GM11168 (cell line): ENCODE results near the gene IRAK1.

Experiments
- in situ Hi-C: fragments of 300-500 bp; cut with MboI; formaldehyde crosslinking; loops from one replicate; pipeline ENCODE4 v1.12.0; 2022; ENCODE audit warnings: low sequenced_read_pairs; ENCODE audit not compliant: unreplicated experiment

IRAK1 gene

DNA sequence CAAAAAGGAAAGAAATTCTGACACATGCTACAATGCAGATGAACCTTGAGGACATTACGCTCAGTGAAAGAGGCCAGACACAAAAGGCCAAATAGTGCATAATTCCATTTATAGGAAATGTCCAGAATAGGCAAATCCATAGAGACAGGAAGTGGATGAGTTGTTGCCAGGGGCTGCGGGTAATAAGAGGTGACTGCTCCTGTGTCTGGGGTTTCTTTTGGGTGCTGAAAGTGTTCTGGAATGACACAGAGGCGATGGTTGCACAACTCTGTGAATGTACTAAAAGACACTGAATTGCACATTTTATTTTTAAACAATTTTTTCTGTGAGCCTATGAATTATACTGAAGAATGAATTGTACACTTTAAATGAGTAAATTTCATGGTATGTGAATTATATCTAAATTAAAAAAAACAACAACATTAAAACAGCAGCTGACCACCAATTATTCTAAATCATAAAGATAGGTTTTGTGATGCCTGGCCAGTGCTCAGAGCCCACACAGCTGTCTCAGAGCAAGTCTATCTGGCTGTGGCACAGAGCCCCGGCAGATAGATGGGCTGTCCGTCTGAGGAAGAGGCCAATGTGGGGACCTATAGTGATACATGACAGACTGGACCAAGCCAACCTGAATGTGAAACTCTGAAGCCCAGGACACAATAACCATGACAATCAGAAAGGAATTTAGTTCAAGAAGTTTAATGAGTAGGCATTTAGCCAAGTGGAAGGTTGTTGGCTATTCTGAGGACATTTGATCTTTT lies 23.5 kb upstream of the IRAK1 start:
- in situ Hi-C loops: no loop called here

DNA sequence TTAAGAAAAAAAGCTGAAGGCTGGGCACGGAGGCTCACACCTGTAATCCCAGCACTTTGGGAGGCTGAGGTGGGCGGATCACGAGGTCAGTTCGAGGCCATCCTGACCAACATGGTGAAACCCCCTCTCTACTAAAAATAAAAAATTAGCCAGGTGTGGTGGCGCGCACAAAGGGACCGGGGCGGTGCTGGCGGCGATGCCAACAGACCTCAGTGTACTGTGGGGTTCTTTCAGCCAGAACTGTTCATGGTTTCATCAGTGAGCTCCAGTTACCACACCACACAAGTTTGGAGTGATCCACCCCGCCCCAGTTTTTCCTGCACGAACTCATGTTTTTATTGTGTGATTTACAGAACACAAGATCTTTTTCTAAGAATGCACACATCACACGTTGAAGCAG lies 21.2 kb upstream of the IRAK1 start:
- in situ Hi-C loops: no loop called here

DNA sequence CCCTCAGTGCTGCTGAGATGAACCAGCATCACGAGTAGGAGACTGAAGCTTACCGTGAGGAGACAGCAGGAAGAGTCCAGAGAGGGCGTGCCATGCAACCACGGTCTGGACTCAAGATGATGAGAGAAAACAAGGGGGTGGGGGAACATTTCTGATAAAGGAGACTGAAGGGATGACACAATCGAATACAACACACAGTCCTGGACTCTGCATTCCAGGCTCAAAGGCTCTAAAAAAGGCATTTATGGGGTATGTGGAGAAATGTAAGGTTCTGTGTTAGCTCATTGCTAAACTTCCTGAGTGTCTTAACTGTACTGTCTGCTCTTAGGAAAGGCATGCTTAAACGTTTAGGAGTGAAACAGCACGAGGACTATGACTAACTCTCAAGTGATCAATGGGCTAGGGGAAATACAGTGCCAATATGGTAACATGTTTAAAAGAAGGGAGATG lies 20.6 kb upstream of the IRAK1 start:
- in situ Hi-C loops: no loop called here

DNA sequence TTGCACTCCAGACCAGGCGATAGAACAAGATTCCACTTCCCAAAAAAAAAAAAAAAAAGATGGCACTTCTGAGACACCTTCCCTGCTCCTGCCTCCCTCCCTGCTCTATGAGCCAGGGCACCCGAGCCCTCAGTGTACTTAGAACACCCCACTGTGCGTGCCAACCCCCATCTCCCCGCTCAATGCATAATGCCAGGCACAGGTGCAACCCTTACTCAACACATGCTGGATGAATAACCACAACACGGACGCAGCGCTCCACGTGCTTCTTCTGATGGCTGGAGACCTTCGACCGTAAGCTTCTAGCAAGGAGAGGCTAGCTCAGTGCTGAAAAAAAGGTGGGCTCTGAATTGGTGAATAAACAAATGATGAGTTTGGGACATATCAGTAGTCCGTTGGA lies 19.9 kb upstream of the IRAK1 start:
- in situ Hi-C loops: loop anchor here (10.0 kb wide), 1 partner anchor 45 kb away; no protein-coding TSS in a partner anchor

DNA sequence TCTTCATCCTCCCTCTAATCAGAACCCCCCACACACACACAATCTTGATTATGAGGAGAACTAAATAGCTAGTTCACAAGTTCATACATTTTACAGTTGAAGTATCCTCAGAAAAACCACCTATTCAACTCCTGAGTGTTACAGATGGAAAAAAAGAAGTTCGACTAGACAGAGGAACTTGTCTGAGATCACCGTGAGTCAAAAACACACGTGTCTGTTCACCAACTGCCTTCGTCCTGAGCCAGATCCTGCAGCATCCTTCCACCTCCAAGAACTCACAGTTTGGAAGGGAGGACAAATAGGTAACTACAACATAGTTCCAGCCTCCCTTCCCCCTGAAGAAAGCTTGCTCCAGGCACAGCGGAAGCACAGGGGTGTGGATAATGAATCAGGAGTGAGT lies 19.0 kb upstream of the IRAK1 start:
- in situ Hi-C loops: loop anchor here (10.0 kb wide), 1 partner anchor 46 kb away; no protein-coding TSS in a partner anchor

DNA sequence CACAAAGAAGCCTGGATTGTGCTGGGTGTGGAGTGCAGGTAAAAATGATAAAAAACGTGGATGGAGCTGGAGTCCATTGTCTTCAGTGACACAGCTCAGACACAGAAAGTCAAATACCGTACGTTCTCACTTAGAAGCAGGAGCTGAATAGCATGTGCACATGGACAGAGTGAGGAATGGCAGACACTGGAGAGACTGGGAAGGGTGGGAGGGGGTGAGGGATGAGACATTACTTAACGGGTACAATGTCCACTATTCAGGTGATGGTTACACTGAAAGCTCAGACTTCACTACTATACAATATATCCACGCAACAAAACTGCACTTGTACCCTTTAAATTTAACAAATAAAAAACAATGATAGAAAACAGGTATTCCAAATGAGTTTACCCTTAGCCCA lies 18.1 kb upstream of the IRAK1 start:
- in situ Hi-C loops: loop anchor here (10.0 kb wide), 1 partner anchor 47 kb away; no protein-coding TSS in a partner anchor

DNA sequence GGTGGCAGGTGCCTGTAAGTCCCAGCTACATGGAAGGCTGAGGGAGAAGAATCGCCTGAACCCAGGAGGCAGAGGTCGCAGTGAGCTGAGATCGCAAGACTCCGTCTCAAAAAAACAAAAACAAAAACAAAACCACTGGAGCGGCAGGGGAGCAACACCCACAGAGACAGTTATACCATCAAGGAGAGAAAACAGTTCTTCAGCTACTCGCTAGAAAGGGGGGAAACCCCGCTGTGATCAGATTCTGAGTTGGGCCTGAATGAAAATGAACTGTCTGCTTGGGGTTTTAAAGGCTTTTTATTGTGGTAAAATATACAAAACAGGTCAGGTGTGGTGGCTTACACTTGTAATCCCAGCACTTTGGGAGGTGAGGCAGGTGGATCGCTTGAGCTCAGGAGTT lies 16.8 kb upstream of the IRAK1 start:
- in situ Hi-C loops: loop anchor here (10.0 kb wide), 1 partner anchor 48 kb away; no protein-coding TSS in a partner anchor

DNA sequence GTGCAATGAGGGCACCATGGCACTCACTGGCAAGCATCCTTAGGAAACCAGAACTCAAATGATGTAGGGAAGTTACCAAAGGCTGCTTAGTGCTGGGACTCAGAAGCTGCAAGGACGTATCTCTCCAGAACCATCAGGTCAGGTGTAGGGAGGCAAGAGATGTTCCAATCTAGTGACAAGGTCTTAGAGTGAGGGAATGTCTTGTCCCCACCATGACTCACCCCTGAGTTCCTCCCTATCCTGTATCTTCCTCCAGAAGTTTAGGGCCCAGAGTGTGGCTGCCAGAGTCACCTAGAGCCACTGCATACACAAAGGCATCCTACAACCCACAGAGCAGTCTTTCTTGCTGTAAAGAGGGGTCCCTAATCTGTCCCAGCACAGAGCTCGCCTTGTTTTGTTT lies 14.1 kb upstream of the IRAK1 start:
- in situ Hi-C loops: loop anchor here (10.0 kb wide), 1 partner anchor 51 kb away; no protein-coding TSS in a partner anchor

DNA sequence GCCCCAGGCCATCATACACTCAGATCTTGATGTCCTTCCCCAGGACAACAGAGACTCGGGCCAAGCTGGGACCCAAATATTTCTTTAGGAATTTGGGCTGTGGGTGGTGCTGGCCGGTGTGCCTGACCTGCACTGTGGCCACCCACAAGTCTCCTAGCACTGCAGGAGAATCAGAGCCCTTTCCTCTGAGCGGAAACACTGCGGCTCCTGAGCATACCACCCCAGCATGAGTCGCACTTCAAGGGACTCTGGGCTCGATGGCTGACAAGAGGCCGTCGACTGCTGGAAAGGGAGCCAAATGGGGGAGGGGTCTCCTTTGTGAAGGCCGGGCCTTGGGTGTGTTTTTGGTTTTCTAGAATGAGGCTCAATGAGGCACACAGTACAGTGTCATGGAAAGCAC lies 13.0 kb upstream of the IRAK1 start:
- in situ Hi-C loops: loop anchor here (10.0 kb wide), 1 partner anchor 52 kb away; no protein-coding TSS in a partner anchor

DNA sequence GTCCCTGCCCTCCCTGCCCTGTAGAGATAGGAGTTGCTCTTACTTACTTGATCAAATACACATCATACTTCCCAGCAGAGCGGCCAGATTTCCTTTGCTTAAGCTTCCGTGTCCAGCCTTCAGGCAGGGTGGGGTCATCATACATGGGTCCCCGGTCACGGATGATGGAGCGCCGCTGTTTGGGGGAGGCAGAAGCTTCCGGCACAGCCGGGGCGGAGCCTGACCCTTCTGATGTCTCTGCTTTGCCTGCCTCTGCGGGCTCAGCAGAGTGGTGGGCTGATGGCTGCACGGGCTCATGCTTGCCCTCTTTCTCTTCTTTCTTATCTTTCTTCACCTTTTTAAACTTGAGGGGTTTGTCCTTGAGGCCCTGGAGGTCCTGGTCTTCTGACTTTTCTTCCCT lies 12.5 kb upstream of the IRAK1 start:
- in situ Hi-C loops: loop anchor here (10.0 kb wide), 1 partner anchor 53 kb away; no protein-coding TSS in a partner anchor

DNA sequence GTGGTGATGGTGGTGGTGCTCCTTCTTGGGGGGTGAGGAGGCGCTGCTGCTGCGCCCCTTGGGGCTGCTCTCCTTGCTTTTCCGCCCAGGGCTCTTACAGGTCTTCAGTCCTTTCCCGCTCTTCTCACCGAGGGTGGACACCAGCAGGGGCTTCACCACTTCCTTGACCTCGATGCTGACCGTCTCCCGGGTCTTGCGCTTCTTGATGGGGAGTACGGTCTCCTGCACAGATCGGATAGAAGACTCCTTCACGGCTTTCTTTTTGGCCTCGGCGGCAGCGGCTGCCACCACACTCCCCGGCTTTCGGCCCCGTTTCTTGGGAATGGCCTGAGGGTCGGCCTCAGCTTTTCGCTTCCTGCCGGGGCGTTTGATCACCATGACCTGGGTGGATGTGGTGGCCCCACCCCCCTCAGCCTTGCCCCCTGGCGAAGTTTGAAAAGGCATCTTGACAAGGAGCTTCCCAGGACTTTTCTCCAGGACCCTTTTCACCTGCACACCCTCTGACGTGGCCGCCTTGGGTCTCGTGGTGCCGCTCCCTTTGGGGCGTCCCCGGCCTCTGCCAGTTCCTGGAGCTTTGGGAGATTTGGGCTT lies 11.1 kb upstream of the IRAK1 start:
- in situ Hi-C loops: loop anchor here (10.0 kb wide), 1 partner anchor 54 kb away; no protein-coding TSS in a partner anchor

DNA sequence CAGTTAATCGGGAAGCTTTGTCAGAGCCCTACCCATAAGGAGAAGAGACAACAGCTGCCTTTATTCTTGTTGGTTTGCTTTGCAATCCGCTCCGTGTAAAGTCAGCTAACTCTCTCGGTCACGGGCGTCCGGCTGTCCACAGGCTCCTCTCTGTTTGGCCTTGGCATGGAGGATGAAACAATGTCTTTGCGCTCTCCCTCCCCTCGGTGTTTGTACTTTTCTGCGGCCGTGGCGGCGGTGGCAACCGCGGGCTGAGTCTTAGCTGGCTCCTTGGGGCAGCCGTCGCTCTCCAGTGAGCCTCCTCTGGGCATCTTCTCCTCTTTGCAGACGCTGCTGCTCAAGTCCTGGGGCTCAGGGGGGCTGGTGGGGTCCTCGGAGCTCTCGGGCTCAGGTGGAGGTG lies 10.6 kb upstream of the IRAK1 start:
- in situ Hi-C loops: loop anchor here (10.0 kb wide), 1 partner anchor 55 kb away; no protein-coding TSS in a partner anchor

DNA sequence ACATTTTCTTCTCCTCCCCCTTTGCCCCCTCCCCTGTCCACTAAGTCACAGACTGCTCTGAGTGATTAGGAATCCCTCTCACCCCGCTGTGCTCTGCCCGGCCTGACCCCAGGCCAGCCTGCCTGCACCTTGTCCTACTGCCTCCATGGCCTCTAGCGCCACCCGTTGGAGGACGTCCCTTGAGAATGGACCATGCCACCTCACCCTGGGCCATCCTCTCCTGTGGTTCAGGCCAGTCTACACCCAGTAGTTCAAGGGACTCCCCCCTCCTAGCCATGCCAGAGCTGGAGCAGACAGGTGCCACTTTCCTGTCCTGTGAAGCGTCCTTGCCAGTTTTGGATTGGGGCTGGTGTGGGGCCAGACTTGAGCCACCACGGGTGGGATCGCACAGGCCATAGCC lies 9.7 kb upstream of the IRAK1 start:
- in situ Hi-C loops: no loop called here

DNA sequence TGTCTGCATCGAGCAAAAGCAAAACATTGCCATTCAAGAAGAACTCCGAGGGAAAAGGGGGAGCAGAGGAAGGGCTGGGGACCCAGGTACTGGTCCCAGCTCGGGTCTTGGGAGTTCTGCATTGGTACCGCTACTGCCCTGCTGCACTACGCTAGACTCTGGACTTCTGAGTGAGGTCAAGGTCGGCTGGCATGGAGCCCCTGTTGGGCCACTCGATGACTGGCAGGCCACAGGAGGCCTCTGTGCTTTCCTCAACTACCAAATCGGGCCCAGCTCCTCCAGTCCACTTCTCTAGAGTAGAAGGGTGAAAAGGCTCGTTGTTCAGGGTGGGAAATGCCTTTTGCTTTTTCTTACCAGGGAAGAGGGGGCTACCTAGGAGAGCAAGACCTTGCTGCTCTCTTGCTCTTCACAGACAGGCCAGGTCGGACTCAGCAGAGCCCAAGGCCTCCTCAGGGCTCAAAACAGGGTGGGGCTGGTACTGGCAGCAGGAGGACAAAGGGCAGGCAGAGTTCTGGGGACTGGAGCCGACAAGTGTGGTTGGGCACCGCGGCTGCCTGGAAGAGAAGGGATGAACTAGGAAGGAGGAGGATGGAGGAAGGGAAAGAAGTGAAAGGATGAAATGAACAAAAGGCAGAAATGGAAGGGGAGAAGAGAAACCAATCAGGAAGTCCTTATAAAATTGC lies 8.9 kb upstream of the IRAK1 start:
- in situ Hi-C loops: no loop called here

DNA sequence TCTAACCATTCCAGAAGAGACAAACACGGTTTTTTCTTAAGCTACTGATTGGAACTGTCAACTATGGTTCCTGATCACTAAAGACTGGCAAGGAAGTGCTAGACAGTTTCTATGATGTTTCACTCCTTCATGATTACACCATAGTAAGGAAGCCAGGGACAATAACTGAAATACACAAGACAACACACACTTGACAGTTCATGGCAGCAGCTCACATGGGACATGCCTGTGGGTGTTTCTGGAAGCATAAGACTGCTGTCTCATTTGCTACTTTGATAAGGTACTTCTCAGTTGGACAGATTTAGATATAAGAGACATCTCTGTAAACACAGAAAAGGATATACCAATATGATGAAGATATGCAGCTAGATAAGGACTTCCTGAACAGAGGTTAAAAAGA lies 8.3 kb upstream of the IRAK1 start:
- in situ Hi-C loops: no loop called here

DNA sequence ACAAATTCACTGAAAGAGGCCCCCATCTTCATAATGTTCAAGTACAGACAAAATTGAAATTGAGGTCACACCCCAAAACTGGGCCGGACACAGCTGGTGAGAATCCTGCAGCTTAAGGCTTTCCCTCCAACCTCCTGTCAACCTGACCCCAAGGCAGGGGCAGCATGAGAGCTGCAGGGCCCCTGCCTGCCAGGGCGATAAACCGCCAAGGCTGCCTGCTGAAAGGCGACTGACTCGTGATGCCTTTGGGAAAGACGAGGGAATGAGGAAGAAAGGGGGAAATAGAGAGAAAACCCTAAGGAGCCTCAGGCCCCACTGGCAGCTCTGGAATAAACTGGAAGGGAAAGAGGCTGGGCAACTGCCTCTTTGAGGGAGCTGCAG lies 7.3 kb upstream of the IRAK1 start:
- in situ Hi-C loops: no loop called here

DNA sequence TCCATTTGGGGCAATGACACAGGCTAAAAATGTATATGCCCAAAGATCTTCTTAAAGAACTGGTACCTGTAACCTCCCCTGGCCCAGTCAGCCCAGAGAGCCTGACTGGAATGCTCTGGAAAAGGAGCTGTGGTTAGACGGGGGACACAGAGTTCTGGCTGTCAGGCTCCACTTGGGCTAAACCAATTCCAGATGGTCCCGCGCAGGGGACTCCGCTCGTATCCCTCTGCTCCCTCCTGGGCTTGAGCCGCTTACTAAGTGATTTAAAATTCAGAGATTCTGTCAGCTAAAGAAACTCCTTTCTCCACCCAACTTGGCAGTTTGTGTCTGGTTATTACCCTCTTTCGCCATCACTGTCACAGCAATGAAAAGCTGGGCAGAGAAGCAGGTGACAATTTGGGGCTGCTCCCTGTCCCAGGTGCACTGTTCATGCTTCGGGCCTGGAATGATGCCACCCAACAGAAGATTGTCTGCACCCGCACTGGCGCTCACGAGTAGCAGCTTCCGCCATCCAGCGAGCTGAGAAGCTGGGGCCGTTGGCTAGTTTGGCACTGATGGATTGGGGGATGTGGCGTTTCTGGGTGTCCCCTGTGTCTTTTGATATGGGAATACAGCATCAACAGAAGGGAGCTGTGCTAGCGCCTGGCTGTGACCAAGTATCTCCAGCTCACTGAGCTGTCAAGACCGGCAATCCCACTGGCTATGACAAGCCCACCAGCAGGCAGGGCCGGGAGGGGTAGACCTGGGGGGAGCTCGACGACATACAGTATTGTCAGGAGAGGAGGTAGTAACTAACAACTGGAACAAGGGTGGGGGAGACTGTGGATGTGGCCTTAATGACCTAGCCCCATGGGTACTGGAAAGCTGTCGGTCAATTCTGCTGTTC lies 6.7 kb upstream of the IRAK1 start:
- in situ Hi-C loops: no loop called here

DNA sequence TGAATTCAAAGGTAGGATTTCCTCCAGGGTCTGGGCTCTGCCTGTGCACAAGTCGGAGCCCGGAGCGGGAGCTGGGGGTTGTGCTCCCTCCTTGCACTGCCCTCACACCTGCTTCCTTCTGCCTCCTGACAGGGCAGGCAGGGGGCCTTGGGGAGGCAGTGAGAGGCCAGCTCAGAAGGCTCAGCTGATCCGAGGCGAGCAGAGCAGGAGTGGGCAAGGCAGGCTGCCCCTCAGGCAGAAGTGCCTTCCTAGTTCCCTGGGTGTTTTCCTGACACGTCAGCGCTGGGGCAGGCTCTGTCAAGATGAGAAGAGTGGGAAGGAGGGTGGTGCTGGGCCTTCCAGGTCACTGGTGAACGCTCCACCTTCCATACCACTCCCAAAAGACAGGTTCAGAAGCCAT lies 5.5 kb upstream of the IRAK1 start:
- in situ Hi-C loops: no loop called here

DNA sequence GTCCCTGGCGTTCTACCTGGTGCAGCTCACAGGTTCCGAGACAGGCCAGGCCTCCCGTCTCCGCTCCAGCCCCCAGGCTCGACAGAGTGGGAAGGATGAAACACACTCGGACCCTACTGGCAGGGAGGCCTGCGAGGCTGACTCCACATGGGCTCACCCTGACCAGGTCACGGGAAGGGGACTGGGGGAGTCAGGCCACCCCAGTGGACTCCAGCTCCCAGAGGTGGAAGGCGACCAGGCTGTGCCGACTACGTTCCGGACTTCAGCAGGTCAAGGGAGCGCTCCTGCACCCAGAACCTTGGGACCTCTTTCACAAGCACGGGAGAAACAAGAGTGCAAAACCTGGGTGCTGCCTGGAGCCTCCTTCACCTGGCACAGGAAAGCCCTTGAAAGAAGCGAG lies 4.6 kb upstream of the IRAK1 start:
- in situ Hi-C loops: no loop called here
